SJSA1 (cell line): ENCODE results near the gene CHERP. TPM values are rescaled to one million over a fixed set of nuclear protein-coding genes. Genes with fewer than 3 reads are reported as not detected.

Experiments used
- DNase-seq, 2 experiments: peaks; one replicate each; pipeline ENCODE4 v3.0.0-alpha.2; 2015 to 2020; ENCODE audit warnings: low spot score in 2 of 2, low read depth in 1 of 2
- H3K27ac ChIP-seq: fragments of 250-450 bp; sonication (Bioruptor Pico); 2 replicates; pipeline ENCODE4 v1.5.1; 2020; ENCODE audit warnings: mild to moderate bottlenecking, moderate library complexity
- H3K27me3 ChIP-seq: fragments of 250-450 bp; sonication (Bioruptor Pico); replicated peaks from 2 replicates; pipeline ENCODE4 v1.5.1; 2020; ENCODE audit warnings: mild to moderate bottlenecking, moderate library complexity
- H3K36me3 ChIP-seq: fragments of 250-450 bp; sonication (Bioruptor Pico); 2 replicates; pipeline ENCODE4 v1.5.1; 2020; ENCODE audit warnings: mild to moderate bottlenecking
- H3K4me1 ChIP-seq: fragments of 250-450 bp; sonication (Bioruptor Pico); replicated peaks from 2 replicates; pipeline ENCODE4 v1.6.1; 2021; ENCODE audit warnings: mild to moderate bottlenecking
- H3K4me3 ChIP-seq: fragments of 250-450 bp; sonication (Bioruptor Pico); 2 replicates; pipeline ENCODE4 v1.5.1; 2020; ENCODE audit warnings: mild to moderate bottlenecking
- H3K9me3 ChIP-seq: fragments of 250-450 bp; sonication (Bioruptor Pico); replicated peaks from 2 replicates; pipeline ENCODE4 v1.5.1; 2020; ENCODE audit warnings: mild to moderate bottlenecking
- total RNA-seq: library from RNA; depleted of rRNA; stranded (reverse); fragments of >200 nt; shearing (Covaris generic); gene quantifications from 2 replicates; pipeline ENCODE4 v1.2.3, GENCODE V29; 2014

Gene CHERP
- total RNA-seq, 1 experiment from 2014 or later, result 3.8 TPM

DNA sequence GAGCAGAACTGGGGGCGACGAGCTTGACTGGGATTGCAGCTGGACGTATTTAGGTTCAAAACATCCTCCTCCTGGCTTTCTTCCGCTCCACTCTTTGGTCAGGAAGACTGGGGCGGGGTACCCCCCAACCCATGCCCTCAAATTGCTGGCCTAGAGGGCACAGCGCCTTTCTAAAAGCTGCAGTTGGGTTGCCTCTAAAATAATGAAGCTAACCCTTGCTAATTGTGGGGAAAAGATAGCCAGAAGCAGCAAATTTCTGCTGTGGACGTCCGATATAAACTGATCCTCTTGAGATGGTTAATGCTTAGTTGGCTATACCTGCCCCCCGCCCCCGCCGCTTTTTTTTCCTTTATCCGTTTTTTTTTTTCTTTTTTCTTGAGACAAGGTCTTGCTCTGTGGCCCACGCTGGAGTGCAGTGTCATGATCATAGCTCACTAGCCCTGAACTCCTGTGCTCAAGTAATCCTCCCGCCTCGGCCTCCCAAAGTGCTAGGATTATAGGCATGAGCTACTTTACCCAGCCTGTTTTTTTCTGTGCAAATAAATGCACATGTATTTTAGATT, 754 bp upstream of the CHERP start:
- no peak for DNase-seq
- Histone ChIP-seq H3K4me3 (peak overlapping the region; percentile 88), H3K9me3 (no peaks in the 10 kb centered on the region), H3K27ac (peak overlapping the region; percentile 73), H3K27me3 (no peaks in the 10 kb centered on the region), H3K36me3 (peaks cover 47% of the 10 kb centered on the region), H3K4me1 (peaks cover 15% of the 10 kb centered on the region)

DNA sequence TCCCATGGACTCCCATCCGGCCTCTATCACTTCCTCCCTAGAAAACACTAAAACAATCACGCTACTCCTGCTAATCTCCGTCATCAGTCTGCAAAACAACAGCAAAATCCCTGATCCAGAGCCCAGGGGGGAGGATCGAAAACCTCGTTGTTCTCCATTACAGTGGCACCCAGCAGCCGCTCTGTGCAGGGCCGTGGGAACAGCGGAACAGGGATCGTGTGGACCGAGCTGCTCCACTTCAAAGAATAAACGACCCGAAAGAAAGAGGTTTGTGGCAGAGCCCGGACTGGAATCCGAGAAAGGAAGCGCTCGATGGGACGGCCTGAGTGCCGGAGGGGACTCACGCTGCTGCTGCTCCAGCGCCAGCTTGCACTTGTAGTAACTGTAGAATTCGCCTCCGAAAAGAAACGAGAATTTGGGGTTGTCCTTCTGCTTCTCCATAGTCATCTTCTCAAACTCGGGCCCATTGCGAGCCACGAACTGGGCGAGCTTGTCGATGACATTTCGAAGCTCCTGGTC, 652 bp downstream of the CHERP start:
- Histone ChIP-seq H3K36me3 (peaks cover 61% of the 10 kb centered on the region), H3K9me3 (no peaks in the 10 kb centered on the region), H3K4me3 (peak overlapping the region; percentile 88), H3K27ac (peak overlapping the region; percentile 73), H3K27me3 (no peaks in the 10 kb centered on the region), H3K4me1 (peaks cover 15% of the 10 kb centered on the region)
- DNase-seq, result peak in 1 of 2 experiments; percentile 42

DNA sequence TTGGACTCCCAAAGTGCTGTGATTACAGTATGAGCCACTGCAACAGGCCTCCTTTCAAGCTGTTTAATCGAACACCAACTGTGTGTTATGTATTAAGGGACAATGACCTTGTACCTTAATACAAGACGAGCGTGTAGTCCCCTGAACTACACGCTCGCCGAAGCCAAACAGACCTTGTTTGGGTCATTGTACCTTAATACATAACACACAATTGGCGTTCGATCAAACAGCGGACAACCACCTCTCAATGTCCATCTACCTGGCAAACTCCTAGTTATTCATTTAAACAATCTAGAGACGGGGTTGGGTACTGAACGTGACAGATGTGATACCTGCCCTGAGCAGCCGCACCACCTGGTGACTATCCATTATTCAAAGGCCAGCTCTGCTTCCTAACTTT, 1.3 kb downstream of the CHERP start:
- no peaks in the 10 kb centered on the region for H3K27me3 ChIP-seq
- no peaks in the 10 kb centered on the region for H3K9me3 ChIP-seq
- peaks cover 67% of the 10 kb centered on the region for H3K36me3 ChIP-seq
- H3K27ac ChIP-seq, result no peak overlapping the region
- no peak for DNase-seq
- H3K4me3 ChIP-seq, result peak overlapping the region; percentile 88
- H3K4me1 ChIP-seq, result peaks cover 15% of the 10 kb centered on the region

DNA sequence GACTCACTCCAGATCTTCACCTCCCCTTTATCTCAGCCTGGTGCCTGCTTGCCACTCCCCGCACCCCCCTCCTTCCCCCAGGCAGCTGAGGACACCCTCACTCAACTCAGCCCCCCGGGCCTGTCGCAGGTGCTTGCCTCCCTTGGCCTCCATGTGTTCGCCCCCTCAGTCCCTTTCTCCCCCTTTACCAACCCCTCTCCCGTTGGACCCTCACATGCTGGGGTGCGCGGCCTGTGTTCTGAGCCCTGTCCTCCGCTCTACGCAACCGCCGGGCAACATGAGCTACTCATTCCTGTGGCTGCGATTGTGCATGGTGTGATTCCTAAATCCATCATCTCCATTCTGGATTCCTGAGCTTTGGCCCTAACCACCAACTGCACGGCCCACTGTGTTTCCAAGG, 5.1 kb downstream of the CHERP start:
- H3K9me3 ChIP-seq, result no peaks in the 10 kb centered on the region
- peaks cover 9% of the 10 kb centered on the region for H3K4me1 ChIP-seq
- no peak overlapping the region for H3K27ac ChIP-seq
- H3K4me3 ChIP-seq, result no peak overlapping the region
- no peaks in the 10 kb centered on the region for H3K27me3 ChIP-seq
- no peak for DNase-seq
- peaks cover 100% of the 10 kb centered on the region for H3K36me3 ChIP-seq

DNA sequence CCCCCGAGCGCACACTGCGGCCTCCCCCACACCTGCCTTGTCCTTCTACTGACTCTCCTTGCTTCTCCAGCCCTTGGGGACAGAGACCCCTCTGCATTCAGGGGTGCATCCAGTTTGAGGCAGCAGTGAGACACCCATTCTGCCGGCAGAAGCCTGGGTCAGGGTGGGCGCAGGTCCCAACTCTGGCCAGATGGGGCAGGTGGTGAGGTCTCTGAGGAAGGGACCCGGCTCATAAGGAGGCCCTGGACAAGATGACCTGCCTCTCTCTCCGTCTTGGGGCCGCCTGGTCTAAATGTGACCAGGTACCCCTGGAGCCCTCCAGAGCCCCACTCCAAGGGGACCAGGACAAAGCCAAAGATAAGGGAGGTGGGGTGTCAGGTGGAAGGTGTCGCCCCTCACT, 6.1 kb downstream of the CHERP start:
- no peaks in the 10 kb centered on the region for H3K27me3 ChIP-seq
- no peak for DNase-seq
- H3K27ac ChIP-seq, result no peak overlapping the region
- H3K9me3 ChIP-seq, result no peaks in the 10 kb centered on the region
- H3K4me1 ChIP-seq, result peaks cover 5% of the 10 kb centered on the region
- peaks cover 98% of the 10 kb centered on the region for H3K36me3 ChIP-seq
- no peak overlapping the region for H3K4me3 ChIP-seq

DNA sequence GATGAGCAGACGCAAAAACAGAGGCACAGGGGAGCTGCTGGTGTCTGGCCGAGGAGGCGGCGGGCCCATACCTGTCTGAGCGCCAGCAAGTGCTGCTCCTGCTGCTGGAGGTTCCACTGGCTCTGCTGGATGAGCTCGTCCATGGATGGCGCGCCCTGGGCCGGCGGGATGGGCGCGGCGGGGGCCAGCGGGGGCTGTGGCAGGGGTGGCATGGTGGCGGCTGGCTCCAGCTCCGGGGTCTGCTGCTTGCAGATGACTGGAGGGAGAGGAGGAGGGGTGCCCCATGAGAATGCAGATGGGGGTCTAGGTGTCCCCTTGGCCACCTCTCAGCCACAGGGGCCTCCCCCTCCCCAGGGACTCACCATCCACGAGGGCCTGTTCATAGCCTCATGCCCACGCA, 6.9 kb downstream of the CHERP start:
- Histone ChIP-seq H3K4me3 (no peak overlapping the region), H3K27me3 (no peaks in the 10 kb centered on the region), H3K27ac (no peak overlapping the region), H3K9me3 (no peaks in the 10 kb centered on the region), H3K4me1 (no peaks in the 10 kb centered on the region), H3K36me3 (peaks cover 98% of the 10 kb centered on the region)
- DNase-seq, result no peak

DNA sequence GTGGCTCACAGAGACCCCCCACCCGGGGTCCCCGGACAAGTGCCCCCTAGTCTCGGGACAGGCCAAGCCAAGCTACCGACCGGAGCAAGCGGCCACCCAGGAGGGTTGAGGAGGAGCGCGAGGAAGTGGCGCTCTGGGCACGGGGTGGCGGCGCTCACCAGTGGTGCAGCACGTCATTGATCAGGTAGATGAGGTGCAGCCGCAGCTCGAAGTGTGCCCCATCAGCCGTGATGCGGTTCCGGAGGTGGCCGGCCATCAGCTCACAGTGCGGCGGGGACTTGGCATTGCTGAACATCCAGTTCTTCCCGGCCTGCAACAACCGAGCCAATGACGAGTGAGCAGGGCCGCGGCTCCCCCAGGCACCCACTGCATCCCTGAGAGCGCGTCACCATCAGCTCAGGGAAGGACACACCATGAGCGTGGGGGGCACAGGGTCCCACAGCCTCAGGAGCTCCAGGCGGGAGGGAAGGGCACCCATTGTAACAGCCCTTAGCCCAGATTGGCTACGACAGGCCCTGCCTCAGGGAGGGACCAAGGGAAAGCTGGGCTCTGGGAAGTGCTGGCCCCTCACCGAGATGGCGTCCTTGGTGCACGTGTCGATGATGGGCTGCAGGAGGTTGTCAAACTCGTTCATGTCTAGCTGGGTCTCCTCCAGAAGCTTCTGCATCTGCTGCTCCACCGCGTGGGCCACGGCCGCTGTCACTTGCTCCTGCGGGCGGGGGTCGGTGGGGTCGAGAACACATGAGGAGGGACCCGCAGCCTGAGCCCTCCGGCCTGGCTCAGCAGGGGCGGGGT, 9.6 kb downstream of the CHERP start:
- DNase-seq, result peak in 1 of 2 experiments; percentile 45
- Histone ChIP-seq H3K9me3 (no peaks in the 10 kb centered on the region), H3K36me3 (peaks cover 98% of the 10 kb centered on the region), H3K4me3 (no peak overlapping the region), H3K4me1 (no peaks in the 10 kb centered on the region), H3K27me3 (no peaks in the 10 kb centered on the region), H3K27ac (no peak overlapping the region)

DNA sequence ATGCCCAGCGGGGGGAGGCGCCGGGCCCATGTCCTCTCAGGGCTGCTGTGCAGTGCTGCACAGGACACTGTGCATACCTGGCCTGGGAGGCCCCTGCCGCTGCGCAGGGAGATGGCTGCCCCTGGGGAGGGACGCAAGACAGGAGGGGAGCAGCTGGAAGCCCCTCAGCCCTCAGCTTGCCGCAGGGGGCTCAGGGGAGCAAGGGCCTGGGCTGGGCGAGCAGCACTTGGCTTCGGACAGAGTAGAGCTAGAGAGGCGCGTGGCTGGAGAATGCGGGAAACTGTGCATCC, 10.9 kb downstream of the CHERP start:
- DNase-seq, result no peak
- Histone ChIP-seq H3K4me1 (no peaks in the 10 kb centered on the region), H3K27ac (no peak overlapping the region), H3K9me3 (no peaks in the 10 kb centered on the region), H3K36me3 (peaks cover 98% of the 10 kb centered on the region), H3K27me3 (no peaks in the 10 kb centered on the region), H3K4me3 (no peak overlapping the region)

DNA sequence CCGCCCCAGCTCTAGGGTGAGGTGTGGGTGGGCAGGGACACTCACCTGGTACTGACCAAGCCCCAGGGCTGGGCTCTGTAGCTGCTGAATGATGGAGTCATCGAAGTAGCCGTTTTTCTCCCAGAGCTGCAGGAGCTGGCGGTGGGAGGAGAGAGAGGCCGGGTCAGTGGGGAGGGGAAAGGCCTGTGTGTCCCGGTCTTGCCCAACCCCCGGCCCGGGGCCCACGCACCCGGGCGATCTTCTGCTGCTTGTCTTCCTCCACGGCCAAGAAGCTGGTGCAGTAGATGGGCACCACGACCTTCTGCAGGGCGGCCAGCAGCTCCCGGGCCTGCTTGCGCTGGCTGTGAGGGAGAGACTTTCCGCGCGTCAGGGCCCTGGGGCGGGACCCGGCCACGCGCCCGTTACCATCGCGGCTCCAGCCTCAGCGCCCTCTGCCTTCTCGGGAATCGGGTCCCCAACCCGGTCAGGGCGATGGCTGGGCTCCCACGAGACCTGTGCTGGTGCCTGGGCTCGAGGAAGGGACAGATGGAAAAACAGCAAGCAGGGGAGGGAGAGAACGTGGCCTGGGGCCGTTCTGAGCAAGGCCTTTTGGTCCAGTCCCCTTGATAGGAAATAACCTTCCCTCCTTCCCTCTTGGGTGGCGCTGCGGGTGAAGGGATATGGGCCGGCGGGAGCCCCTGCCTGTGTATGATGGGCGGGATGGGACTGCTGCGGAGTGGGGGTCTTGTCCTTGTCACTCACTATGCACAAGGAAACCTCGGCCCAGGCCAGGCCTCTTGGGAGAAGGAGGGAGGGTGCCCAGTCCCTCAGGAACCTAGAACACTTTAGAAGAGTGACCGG, 11.5 kb downstream of the CHERP start:
- Histone ChIP-seq H3K4me3 (no peak overlapping the region), H3K36me3 (peaks cover 98% of the 10 kb centered on the region), H3K9me3 (no peaks in the 10 kb centered on the region), H3K27me3 (no peaks in the 10 kb centered on the region), H3K27ac (no peak overlapping the region), H3K4me1 (no peaks in the 10 kb centered on the region)
- DNase-seq, result no peak

DNA sequence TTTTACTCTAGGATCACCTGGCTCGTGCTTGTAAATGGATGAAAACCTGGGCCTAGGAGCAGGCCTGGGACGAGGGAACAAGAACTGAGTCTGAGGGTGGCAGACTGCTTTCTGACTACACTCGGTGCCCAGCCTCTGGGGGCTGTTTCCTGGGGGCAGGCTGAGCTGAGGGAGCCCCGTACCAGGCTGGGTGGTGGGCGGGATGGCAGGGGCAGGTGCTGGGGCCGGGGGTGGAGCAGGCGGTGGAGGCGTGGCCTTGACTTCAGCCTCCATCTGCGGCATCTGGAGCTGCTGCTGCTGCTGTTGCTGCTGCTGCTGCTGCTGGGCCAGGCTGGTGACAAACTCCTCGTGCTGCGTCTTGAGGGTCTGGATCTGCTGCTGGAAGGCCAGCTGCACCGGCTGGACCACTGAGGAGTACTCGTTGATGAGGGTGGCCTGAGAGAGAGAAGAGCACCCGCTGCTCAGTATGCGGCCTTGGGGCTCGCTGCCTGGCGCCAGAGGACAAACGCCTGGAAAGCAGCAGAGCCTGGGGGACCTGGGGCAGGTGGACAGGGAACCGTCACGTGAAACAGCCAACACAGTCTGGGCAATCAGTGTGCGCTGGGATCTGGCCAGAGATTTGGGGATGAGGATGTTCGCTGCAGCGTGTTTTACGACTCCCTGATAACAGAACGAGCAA, 12.6 kb downstream of the CHERP start:
- Histone ChIP-seq H3K36me3 (peaks cover 98% of the 10 kb centered on the region), H3K9me3 (no peaks in the 10 kb centered on the region), H3K4me3 (no peak overlapping the region), H3K27me3 (no peaks in the 10 kb centered on the region), H3K27ac (no peak overlapping the region), H3K4me1 (no peaks in the 10 kb centered on the region)
- no peak for DNase-seq

DNA sequence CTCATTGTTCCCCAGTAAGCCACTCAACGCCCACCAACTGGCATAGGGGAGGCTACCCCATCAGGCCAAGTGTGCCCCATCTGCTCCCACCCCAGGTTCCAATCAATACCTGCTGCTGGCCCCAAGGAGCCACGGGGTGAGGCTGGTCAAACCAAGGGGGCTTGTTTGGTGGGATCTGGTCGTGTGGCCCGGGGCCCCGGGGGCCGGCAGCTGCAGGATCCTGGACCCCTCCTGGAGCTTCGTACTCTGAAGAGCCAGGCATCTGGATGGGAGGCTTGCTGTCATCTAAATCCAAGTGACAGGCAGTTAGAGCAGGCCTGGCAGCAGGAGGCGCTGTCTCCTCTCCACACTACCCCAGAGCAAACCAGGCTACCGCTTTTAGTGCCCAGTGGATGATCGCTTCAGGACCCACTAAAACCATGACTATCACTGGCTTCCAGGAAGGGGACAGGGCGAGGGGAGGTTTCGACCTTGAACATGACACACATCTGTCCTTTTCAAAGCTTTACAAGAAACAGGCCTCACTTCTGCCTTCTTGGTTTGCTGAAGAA, 14.2 kb downstream of the CHERP start:
- H3K9me3 ChIP-seq, result no peaks in the 10 kb centered on the region
- DNase-seq, result peak in 1 of 2 experiments; percentile 45
- peaks cover 96% of the 10 kb centered on the region for H3K36me3 ChIP-seq
- H3K27ac ChIP-seq, result no peak overlapping the region
- no peaks in the 10 kb centered on the region for H3K4me1 ChIP-seq
- no peaks in the 10 kb centered on the region for H3K27me3 ChIP-seq
- no peak overlapping the region for H3K4me3 ChIP-seq

DNA sequence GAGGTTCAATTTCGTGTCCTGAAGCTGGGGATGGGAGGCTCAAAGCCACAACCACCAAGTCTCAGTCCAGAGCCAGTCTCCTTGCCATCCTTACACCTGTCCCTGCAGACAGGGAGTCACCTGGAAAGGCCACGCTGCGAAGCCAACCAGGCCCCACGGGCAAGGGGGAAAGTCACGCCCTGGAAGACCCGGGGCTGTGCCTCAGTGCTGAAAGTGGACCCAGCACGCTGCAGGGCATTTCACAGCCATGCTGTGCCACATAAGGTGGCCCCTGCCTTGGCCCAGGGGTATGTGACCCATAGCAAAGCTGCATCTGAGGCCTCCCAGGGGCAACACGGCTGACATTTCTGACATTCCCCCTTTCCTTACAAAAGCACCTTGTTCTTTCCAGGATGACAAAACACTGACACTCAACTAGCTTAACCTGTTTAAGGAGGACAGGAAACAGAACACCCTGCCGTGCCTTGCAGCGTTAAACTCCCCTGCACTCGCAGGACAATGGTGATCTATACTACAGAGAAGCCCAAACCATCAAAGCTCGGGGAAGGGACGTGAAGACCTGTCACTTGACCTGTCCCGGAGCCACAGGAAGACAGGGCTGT, 14.8 kb downstream of the CHERP start:
- Histone ChIP-seq H3K9me3 (no peaks in the 10 kb centered on the region), H3K4me1 (no peaks in the 10 kb centered on the region), H3K4me3 (no peak overlapping the region), H3K27me3 (no peaks in the 10 kb centered on the region), H3K27ac (no peak overlapping the region), H3K36me3 (peaks cover 96% of the 10 kb centered on the region)
- no peak for DNase-seq
